Fibroblast of the aortic adventitia (primary cell): Measurements from ENCODE around the gene BTBD3. TPM values are rescaled to one million over a fixed set of nuclear protein-coding genes. Genes with fewer than 3 reads are reported as not detected.

Experiments
- DNase-seq: peaks from one replicate; pipeline ENCODE4 v3.0.0-alpha.2; 2010; ENCODE audit warnings: low read depth
- H3K4me3 ChIP-seq: 2 replicates; pipeline ENCODE4 v1.5.1; 2011; ENCODE audit warnings: low read depth, mild to moderate bottlenecking, control low read depth, low read length, moderate library complexity
- total RNA-seq: library from RNA; depleted of rRNA; stranded (reverse); fragments of >200 nt; gene quantifications from 2 replicates; pipeline ENCODE4 v1.2.3, GENCODE V29; 2012; ENCODE audit warnings: low replicate concordance
- TF ChIP-seq, protein P1 (sequence below): IDR thresholded peaks from 2 replicates; pipeline ENCODE4 v1.5.1; 2011; ENCODE audit warnings: mild to moderate bottlenecking, low read length, control low read depth, inconsistent platforms; ENCODE audit not compliant: insufficient read depth

The BTBD3 gene
- total RNA-seq, 1 donor, result 23.6 TPM

DNA sequence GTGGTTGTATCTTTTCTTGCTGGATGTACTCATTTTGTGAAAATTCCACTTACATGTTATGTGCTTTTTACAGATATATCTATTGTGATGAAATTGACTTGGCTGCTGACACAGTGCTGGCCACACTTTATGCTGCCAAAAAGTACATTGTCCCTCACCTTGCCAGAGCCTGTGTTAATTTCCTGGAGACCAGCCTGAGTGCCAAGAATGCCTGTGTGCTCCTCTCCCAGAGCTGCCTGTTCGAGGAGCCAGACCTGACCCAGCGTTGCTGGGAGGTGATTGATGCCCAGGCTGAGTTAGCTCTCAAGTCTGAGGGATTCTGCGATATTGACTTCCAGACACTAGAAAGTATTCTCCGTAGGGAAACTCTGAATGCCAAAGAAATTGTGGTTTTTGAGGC, 4.9 kb downstream of the BTBD3 start:
- TF ChIP-seq, protein P1, sequence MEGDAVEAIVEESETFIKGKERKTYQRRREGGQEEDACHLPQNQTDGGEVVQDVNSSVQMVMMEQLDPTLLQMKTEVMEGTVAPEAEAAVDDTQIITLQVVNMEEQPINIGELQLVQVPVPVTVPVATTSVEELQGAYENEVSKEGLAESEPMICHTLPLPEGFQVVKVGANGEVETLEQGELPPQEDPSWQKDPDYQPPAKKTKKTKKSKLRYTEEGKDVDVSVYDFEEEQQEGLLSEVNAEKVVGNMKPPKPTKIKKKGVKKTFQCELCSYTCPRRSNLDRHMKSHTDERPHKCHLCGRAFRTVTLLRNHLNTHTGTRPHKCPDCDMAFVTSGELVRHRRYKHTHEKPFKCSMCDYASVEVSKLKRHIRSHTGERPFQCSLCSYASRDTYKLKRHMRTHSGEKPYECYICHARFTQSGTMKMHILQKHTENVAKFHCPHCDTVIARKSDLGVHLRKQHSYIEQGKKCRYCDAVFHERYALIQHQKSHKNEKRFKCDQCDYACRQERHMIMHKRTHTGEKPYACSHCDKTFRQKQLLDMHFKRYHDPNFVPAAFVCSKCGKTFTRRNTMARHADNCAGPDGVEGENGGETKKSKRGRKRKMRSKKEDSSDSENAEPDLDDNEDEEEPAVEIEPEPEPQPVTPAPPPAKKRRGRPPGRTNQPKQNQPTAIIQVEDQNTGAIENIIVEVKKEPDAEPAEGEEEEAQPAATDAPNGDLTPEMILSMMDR, result no peak
- no peak for DNase-seq
- no peak overlapping the region for H3K4me3 ChIP-seq

DNA sequence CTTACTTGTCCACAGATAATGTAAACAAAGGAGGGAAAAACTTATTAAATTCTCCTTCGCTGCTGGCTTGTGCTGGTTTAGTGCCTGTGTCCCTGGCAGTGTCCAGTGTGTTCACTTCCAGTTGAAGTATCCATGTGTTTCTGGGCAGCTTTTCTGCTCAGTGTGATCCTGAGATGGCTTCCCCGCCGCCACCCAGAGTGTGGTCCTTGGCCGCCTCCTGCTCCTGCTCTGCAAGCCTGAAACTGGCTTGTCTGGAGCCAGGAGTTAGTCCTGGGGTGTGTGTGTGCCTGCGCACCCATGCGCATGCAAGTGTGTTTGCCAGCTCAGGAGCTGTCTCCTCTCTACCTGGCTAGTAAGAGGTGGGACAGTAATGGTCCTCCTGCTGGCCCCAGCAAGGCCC, 7.2 kb downstream of the BTBD3 start:
- H3K4me3 ChIP-seq, result no peak overlapping the region
- TF ChIP-seq, protein P1, result no peak
- DNase-seq, result no peak

DNA sequence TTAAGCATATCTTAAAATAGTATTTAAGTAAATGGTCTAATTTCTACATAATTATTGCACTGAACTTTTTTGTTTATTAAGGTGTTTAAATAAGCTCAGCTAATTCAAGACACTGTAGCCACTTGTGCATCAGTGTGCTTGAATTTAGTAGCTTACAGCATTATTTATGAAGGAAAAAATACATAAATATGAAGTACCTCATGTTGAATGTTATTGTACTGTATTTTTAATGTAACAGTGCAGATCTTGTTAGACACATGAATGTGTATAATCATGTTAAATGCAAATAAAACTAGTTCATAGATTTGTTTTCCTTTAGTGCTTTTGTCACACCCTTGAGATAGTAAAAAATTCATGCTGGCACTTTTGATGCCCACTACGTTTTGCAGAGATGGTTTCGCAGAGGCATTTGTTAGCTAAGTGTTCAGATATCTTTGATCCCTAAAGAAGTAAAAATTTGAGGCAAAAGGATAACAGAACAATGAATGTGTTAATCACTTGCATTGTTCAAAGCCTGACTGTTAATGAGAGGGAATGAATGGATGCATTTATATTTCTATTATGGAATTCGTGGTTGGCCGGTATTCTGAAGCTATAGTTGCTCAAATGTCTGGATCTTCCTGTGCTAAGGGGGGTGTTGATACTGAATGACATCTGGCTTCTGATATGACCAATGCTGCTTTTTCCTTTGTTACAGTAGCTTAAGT, 8.8 kb downstream of the BTBD3 start:
- H3K4me3 ChIP-seq, result no peak overlapping the region
- TF ChIP-seq, protein P1, result no peak
- no peak for DNase-seq

GRCh38 chr20:11929947-11930346, 12.3 kb downstream of the BTBD3 start:
- H3K4me3 ChIP-seq, result no peak overlapping the region
- TF ChIP-seq, protein P1, result no peak
- no peak for DNase-seq

- DNase-seq, result no peak
- TF ChIP-seq, protein P1, result no peak
- no peak overlapping the region for H3K4me3 ChIP-seq
These were observed 17.8 kb downstream of the BTBD3 start for GRCh38 chr20:11935212-11936154.

- TF ChIP-seq, protein P1, result no peak
- H3K4me3 ChIP-seq, result no peak overlapping the region
- no peak for DNase-seq
These were observed 18.5 kb downstream of the BTBD3 start for GRCh38 chr20:11936157-11936556.
